Activated naive CD4-positive, alpha-beta T cell treated with anti-CD3 and anti-CD28 coated beads for 36 hours (primary cell): ENCODE results near the gene IL1A. TPM values are rescaled to one million over a fixed set of nuclear protein-coding genes. Genes with fewer than 3 reads are reported as not detected.

ENCODE experiments used
- CTCF ChIA-PET: fragments of 350-600 bp; sonication (Branson Sonifier 250); formaldehyde crosslinking; loops from one replicate; lab custom pipeline; 2021; ENCODE audit warnings: antibody characterized with exemption; lab: Charles Lee
- DNase-seq: peaks from one replicate; pipeline ENCODE4 v3.0.0-alpha.2; 2020
- H3K27ac Mint-ChIP-seq: one replicate; pipeline ENCODE4 v1.8.0; 2021; ENCODE audit warnings: mild to moderate bottlenecking, mixed read lengths
- H3K27me3 Mint-ChIP-seq: one replicate; pipeline ENCODE4 v1.8.0; 2021; ENCODE audit warnings: low read depth, mixed read lengths
- H3K36me3 Mint-ChIP-seq: one replicate; pipeline ENCODE4 v1.8.0; 2021; ENCODE audit warnings: low read depth, mixed read lengths
- H3K4me1 Mint-ChIP-seq: one replicate; pipeline ENCODE4 v1.8.0; 2021; ENCODE audit warnings: low read depth, mixed read lengths
- H3K4me3 Mint-ChIP-seq: one replicate; pipeline ENCODE4 v1.8.0; 2021; ENCODE audit warnings: mild to moderate bottlenecking, moderate library complexity, mixed read lengths
- H3K9me3 Mint-ChIP-seq: one replicate; pipeline ENCODE4 v1.8.0; 2021; ENCODE audit warnings: mixed read lengths
- intact Hi-C: fragments of 100-400 bp; cut with micrococcal nuclease; formaldehyde crosslinking; loops from one replicate; pipeline ENCODE4 v1.15.1; 2023
- total RNA-seq, 2 experiments: library from RNA; stranded (reverse); gene quantifications; one replicate each; pipeline ENCODE4 v1.2.3, GENCODE V29; 2021

IL1A gene
- total RNA-seq, 2 experiments from 2014 or later: 0.17 to 0.29 TPM

DNA sequence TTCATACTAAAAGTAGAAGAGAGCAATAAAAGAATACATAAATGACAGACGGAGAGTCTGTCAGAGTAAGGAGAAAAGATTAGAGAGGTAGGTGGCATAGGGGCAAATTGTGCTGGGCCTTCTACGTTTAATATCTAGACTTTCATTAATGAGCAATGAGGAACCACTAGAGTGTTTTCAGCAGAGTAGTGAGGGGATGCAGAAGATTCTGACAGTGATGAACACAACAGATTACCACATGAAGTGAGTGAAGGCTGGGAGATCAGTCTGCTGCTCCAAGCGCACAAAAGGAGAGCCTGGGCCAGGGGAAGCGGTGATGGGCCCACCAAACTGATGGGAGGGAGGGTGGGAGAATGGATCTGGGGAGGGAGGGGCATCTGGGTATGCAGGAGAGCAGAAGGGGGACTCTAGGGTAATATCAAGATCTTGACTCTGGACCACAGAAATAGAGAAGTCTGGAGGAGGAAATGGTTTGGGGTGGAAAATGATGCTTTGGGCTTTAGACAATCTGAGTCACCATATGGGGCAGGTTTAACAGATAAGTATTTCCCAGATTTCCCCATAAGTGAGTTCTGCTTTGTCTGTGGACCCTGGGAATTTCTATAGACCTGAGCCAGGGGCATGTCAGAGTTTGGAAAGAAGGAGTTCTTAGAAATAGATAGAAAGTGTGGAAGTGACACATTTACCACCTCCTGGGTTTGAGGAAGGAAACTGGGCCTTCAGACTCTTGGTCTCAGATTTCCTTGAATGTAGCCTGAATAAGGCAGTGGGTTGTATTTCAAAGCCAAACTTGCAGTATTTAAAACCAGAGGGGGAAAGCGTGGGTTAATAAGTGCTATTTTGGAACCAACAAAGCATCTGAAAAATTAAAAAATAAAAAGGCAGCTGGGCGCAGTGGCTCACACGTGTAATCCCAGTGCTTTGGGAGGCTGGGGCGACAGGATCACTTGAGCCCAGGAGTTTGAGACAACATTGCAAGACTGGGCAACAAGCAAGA, 15.0 kb upstream of the IL1A start:
- Mint-ChIP-seq H3K27me3 (peaks cover 2% of the 10 kb centered on the region), H3K9me3 (no peaks in the 10 kb centered on the region), H3K27ac (no peak overlapping the region), H3K4me1 (peaks cover 9% of the 10 kb centered on the region), H3K36me3 (no peaks in the 10 kb centered on the region), H3K4me3 (no peak overlapping the region)
- CTCF ChIA-PET: no interaction called here
- intact Hi-C loops: no loop called here
- no peak for DNase-seq

DNA sequence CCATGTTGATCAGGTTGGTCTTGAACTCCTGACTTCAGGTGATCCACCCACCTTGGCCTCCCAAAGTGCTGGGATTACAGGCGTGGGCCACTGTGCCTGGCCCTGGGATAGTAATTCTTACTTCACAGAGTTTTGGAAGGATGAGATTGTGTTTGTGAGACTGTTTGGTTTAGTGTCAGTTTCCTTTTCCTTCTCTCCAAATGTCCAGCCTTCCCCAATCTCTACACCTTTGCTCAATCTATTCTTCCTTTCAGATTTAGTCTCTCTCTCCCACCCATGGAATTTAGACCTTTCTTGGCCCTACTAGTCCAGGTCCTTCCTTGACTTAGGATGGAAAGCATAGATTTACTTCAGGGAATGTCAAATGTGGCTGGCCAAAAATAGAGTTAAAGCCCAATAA, 12.2 kb upstream of the IL1A start:
- peaks cover 14% of the 10 kb centered on the region for H3K4me1 Mint-ChIP-seq

DNA sequence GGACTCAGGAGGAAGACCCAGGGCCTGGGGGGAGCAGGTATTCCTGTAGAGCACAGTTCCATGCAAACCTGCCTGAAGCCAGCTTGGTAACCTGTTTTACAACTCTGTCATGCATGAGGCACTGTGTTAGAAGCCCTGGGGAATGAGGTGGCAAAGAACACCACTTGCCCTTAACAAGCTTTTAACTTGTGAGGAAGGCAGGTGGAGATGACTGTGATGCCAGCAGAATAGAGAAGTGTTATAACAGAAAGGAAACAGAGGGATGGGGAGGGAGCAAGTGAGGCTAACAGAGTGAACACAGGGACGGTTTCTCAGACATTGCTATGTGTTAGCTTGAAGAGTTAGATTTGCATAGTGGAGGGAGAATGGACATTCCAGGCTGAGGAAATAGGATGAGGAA, 11.5 kb upstream of the IL1A start:
- H3K36me3 Mint-ChIP-seq: no peaks in the 10 kb centered on the region
- H3K27me3 Mint-ChIP-seq: peaks cover 2% of the 10 kb centered on the region
- H3K4me1 Mint-ChIP-seq: peaks cover 14% of the 10 kb centered on the region
- intact Hi-C loops: no loop called here
- H3K4me3 Mint-ChIP-seq: no peak overlapping the region
- H3K9me3 Mint-ChIP-seq: no peaks in the 10 kb centered on the region
- H3K27ac Mint-ChIP-seq: no peak overlapping the region
- DNase-seq: peak; percentile 17
- CTCF ChIA-PET: interaction anchor here (0.5 to 0.6 kb wide), 2 partner anchors 56 to 147 kb away, joined by 3 read pairs; no protein-coding TSS in a partner anchor

More for the DNA sequence above, 12.2 kb upstream of the IL1A start:
- H3K36me3 Mint-ChIP-seq: no peaks in the 10 kb centered on the region
- no peak overlapping the region for H3K27ac Mint-ChIP-seq
- DNase-seq: no peak
- intact Hi-C loops: no loop called here
- peaks cover 2% of the 10 kb centered on the region for H3K27me3 Mint-ChIP-seq
- H3K4me3 Mint-ChIP-seq: no peak overlapping the region
- CTCF ChIA-PET: no interaction called here
- no peaks in the 10 kb centered on the region for H3K9me3 Mint-ChIP-seq

DNA sequence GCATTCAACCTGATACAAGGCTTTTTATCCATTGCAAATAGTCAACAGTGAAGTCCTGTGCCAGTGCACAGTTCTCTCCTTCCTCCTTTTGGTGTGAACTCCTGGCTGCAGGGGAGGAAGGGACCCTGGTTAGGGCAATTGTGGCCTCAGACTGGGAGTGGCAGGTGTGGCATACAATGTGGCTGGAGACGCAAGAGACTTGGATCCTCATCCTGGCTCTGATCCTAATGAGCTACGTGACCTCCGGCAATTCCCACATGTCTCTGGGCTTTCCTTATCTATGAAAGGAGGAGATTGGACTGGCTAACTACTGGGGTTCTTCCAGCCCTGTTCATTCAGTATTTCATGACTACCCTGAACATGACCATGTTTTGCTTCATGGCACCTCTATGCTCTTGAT, 10.5 kb upstream of the IL1A start:
- Mint-ChIP-seq H3K4me1 (peaks cover 14% of the 10 kb centered on the region), H3K27ac (no peak overlapping the region), H3K4me3 (no peak overlapping the region), H3K36me3 (no peaks in the 10 kb centered on the region), H3K9me3 (no peaks in the 10 kb centered on the region), H3K27me3 (peaks cover 2% of the 10 kb centered on the region)
- DNase-seq: no peak
- intact Hi-C loops: no loop called here
- CTCF ChIA-PET: no interaction called here

DNA sequence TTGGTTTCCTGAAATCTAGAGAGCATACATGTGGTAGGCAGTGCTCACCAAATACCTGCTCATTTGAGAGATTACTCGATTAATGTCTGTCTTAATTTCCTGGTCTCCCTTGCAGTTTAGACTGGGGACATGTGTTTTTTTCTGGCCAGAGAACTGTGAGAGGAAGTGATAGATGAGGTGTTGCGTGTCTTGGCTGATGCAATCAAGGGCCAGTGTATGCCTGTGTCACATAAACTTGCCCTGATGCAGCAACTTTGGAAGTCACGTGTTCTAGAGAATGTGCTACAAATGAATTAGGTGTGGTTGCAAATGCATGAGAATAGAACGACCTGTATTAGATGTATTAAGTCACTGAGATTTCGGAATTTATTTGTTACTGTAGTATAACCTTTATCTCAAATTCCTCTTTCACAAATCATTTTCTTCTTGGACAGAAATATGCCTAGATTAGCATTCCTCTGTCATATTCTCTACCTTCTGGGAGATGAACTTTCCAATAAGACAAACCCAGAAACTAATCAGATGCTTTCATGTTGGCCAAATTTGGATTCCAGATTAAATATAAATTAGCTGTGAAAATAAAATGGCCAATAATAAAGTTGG, 9.9 kb upstream of the IL1A start:
- Mint-ChIP-seq H3K4me1 (peaks cover 11% of the 10 kb centered on the region), H3K27ac (peak overlapping the region; percentile 4), H3K9me3 (no peaks in the 10 kb centered on the region), H3K36me3 (no peaks in the 10 kb centered on the region), H3K27me3 (peaks cover 2% of the 10 kb centered on the region), H3K4me3 (no peak overlapping the region)
- CTCF ChIA-PET: interaction anchor here (0.7 to 1.4 kb wide), 2 partner anchors 15 to 147 kb away, joined by 3 read pairs; no protein-coding TSS in a partner anchor
- intact Hi-C loops: no loop called here
- peak; percentile 55 for DNase-seq

DNA sequence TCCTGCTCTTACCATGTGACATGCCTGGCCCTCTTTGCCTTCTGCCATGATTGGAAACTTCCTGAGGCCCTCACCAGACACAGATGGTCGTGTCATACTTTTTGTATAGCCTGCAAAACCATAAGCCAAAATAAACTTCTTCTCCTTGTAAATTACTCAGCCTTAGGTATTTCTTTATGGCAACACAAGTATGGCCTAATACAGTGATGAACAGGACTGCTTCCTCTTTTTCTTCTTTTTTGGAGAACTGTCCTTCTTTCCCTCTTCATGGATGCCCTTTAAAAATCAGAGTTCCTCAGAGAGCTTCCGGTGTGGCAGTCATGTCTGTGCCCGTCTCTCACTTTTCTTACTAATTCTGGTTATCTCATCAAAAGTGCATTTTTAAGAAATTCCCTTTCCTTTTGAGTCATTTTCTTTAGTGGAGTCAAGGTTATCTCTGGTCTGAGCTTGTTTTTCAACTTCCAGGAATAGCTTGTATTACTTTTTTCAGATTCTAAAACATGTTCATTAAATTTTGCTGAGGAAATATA, 9.2 kb upstream of the IL1A start:
- H3K27ac Mint-ChIP-seq: peak overlapping the region; percentile 19
- no peak for DNase-seq
- intact Hi-C loops: no loop called here
- H3K36me3 Mint-ChIP-seq: no peaks in the 10 kb centered on the region
- CTCF ChIA-PET: interaction anchor here (0.7 to 1.4 kb wide), 2 partner anchors 16 to 148 kb away, joined by 3 read pairs; no protein-coding TSS in a partner anchor
- H3K27me3 Mint-ChIP-seq: peaks cover 2% of the 10 kb centered on the region
- H3K4me1 Mint-ChIP-seq: peaks cover 11% of the 10 kb centered on the region
- H3K9me3 Mint-ChIP-seq: no peaks in the 10 kb centered on the region
- no peak overlapping the region for H3K4me3 Mint-ChIP-seq

DNA sequence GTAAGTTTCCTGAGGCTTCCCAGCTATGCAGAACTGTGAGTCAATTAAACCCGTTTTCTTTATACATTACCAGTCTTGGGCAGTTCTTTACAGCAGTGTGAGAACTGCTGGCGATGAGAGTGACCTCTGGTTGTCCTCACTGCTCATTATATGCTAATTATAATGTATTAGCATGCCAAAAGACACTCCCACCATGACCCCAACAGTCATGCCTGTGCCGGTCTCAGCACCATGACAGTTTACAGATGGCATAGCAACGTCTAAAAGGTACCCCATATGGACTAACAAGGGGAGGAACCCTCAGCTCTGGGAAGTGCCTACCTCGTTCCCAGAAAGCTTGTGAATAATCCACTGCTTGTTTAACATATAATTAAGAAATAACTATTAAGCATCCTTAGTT, 8.1 kb upstream of the IL1A start:
- Mint-ChIP-seq H3K9me3 (no peaks in the 10 kb centered on the region), H3K27me3 (peaks cover 2% of the 10 kb centered on the region), H3K27ac (no peak overlapping the region), H3K36me3 (no peaks in the 10 kb centered on the region), H3K4me1 (peaks cover 11% of the 10 kb centered on the region), H3K4me3 (no peak overlapping the region)
- CTCF ChIA-PET: no interaction called here
- DNase-seq: no peak
- intact Hi-C loops: no loop called here

DNA sequence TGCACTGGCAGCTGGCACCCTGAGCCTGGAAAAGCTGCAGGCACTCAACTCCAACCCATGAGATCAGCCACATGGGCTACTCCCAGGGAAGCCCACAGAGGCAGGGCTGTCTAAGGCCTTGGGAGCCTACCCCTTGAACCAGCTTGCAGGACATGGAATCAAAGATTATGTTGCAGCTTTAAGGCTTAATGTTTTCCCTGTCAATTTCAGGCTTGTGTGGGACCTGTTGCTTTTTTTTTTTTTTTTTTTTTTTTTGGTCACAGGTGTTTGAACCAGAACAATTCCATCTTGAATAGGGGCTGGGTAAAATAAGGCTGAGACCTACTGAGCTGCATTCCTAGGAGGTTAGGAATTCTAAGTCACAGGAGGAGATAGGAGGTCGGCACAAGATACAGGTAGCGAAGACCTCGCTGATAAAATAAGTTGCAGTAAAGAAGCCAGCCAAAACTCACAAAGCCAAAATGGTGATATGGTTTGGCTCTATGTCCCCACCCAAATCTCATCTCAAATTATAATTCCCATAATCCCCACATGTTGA, 7.5 kb upstream of the IL1A start:
- DNase-seq: no peak

DNA sequence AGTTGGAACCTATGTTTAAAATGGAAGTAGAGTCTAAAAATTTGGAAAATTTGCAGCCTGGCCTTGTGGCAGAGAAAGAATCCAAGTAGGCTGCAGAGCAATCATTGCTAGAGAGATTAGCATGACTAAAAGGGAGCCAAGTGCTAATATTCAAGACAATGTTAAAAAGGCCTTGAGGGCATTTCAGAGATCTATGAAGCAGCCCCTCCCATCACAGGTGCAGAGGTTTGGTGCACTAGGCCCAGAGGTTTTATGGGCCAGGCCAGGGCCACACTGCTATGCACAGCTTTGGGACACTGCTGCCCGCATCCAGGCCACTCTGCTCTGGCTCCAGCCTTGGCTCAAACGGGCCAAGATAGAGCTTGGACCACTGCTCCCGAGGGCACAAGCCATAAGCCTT, 6.7 kb upstream of the IL1A start:
- DNase-seq: no peak
- intact Hi-C loops: no loop called here
- H3K4me3 Mint-ChIP-seq: no peak overlapping the region
- H3K36me3 Mint-ChIP-seq: no peaks in the 10 kb centered on the region
- H3K9me3 Mint-ChIP-seq: no peaks in the 10 kb centered on the region
- no peak overlapping the region for H3K27ac Mint-ChIP-seq
- CTCF ChIA-PET: interaction anchor here (1.1 kb wide), 1 partner anchor 150 kb away, joined by 4 read pairs; no protein-coding TSS in a partner anchor
- H3K27me3 Mint-ChIP-seq: peaks cover 2% of the 10 kb centered on the region
- peaks cover 11% of the 10 kb centered on the region for H3K4me1 Mint-ChIP-seq

More for the DNA sequence above, 7.5 kb upstream of the IL1A start:
- intact Hi-C loops: no loop called here
- H3K4me1 Mint-ChIP-seq: peaks cover 11% of the 10 kb centered on the region
- H3K27ac Mint-ChIP-seq: no peak overlapping the region
- H3K27me3 Mint-ChIP-seq: peaks cover 2% of the 10 kb centered on the region
- H3K9me3 Mint-ChIP-seq: no peaks in the 10 kb centered on the region
- no peak overlapping the region for H3K4me3 Mint-ChIP-seq
- H3K36me3 Mint-ChIP-seq: no peaks in the 10 kb centered on the region
- CTCF ChIA-PET: interaction anchor here (1.1 kb wide), 1 partner anchor 150 kb away, joined by 4 read pairs; no protein-coding TSS in a partner anchor

DNA sequence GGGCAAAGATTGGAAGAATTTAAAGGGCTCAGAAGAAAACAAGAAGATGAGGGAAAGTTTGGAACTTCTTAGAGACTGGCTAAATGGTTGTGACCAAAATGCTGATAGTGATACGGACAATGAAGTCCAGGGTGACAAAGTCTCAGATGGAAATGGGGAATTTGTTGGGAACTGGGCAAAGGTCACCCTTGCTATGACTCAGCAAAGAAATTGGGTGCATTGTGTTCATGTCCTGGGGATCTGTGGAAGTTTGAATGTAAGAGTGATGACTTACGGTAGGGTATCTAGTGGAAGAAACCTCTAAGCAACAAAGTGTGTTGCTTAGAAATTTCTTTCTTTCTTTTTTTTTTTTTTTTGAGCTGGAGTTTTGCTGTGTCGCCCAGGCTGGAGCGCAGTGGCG, 6.0 kb upstream of the IL1A start:
- CTCF ChIA-PET: no interaction called here
- no peaks in the 10 kb centered on the region for H3K36me3 Mint-ChIP-seq
- no peak for DNase-seq
- peaks cover 11% of the 10 kb centered on the region for H3K4me1 Mint-ChIP-seq
- no peaks in the 10 kb centered on the region for H3K9me3 Mint-ChIP-seq
- H3K27me3 Mint-ChIP-seq: no peaks in the 10 kb centered on the region
- H3K27ac Mint-ChIP-seq: no peak overlapping the region
- H3K4me3 Mint-ChIP-seq: no peak overlapping the region
- intact Hi-C loops: no loop called here

DNA sequence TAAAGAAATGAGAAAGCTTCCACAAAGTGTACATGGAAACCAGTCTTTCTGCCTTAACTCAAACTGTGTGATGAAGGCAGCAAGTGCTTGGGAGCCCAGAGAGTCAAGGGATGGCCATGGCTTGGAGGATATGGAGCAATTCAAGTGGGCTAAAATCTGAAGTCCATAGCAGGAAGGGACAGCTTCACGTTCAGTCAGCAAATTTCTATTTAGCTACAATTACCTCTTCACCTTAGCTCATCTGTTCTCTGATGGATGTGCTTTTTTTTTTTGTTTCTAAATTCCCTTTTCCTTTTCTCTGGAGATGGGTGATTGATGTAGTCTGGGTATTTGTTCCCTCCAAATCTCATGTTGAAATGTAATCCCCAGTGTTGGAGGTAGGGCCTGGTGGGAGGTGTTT, 4.9 kb upstream of the IL1A start:
- no peak overlapping the region for H3K27ac Mint-ChIP-seq
- DNase-seq: no peak
- H3K9me3 Mint-ChIP-seq: no peaks in the 10 kb centered on the region
- intact Hi-C loops: no loop called here
- H3K27me3 Mint-ChIP-seq: peaks cover 4% of the 10 kb centered on the region
- no peaks in the 10 kb centered on the region for H3K36me3 Mint-ChIP-seq
- H3K4me3 Mint-ChIP-seq: no peak overlapping the region
- CTCF ChIA-PET: interaction anchor here (1.7 kb wide), 1 partner anchor 39 kb away, joined by 6 read pairs; no protein-coding TSS in a partner anchor
- H3K4me1 Mint-ChIP-seq: peaks cover 12% of the 10 kb centered on the region

DNA sequence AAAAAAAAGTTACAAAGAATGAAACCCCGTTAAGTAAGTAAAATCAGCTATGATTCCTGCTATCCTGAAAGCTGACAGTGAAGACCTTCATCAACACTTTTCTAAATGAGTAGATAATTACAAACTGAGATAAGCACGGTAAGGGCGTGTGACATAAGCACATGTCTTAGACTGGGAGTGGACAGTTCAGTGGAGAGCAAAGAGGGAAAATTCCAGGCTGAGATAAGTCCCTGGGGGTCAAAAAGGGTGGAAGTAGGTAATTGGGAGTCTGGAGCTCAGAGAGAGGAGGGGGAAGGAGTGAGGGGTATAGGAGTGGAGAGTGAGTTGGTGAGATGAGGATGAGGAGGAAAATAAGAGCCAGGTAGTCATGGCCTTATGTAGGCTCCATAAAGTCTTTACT, 4.4 kb upstream of the IL1A start:
- CTCF ChIA-PET: interaction anchor here (0.6 to 1.7 kb wide), 2 partner anchors 39 to 189 kb away, joined by 3 to 6 read pairs; no protein-coding TSS in a partner anchor
- Mint-ChIP-seq H3K27ac (no peak overlapping the region), H3K4me3 (no peak overlapping the region), H3K4me1 (peaks cover 8% of the 10 kb centered on the region), H3K9me3 (no peaks in the 10 kb centered on the region), H3K27me3 (peaks cover 4% of the 10 kb centered on the region), H3K36me3 (no peaks in the 10 kb centered on the region)
- intact Hi-C loops: no loop called here
- no peak for DNase-seq
